DND-41 (cell line): ENCODE measurements around the gene RNF212B.

Experiments used
- ATAC-seq: fragments of 200-7000 bp; cut with Tn5 transposase; 3 replicates; pipeline ENCODE4 v1.9.1; 2021; ENCODE audit warnings: low read depth; ENCODE audit not compliant: insufficient read depth
- DNase-seq: peaks from one replicate; pipeline ENCODE4 v3.0.0-alpha.2; 2020
- H2AFZ ChIP-seq: 2 replicates; pipeline ENCODE4 v1.6.0; 2012; ENCODE audit warnings: low read depth, low read length
- H3K27ac ChIP-seq: 2 replicates; pipeline ENCODE4 v1.5.1; 2012; ENCODE audit warnings: low read length, inconsistent platforms
- H3K27me3 ChIP-seq: fragments of 200-600 bp; sonication (generic); 2 replicates; pipeline ENCODE4 v1.6.0; 2012; ENCODE audit warnings: low read length, mild to moderate bottlenecking, inconsistent platforms; ENCODE audit not compliant: insufficient read depth, poor library complexity
- H3K36me3 ChIP-seq: 2 replicates; pipeline ENCODE4 v1.5.1; 2012; ENCODE audit warnings: low read length, inconsistent platforms; ENCODE audit not compliant: insufficient read depth
- H3K4me1 ChIP-seq: 2 replicates; pipeline ENCODE4 v1.5.1; 2012; ENCODE audit warnings: mild to moderate bottlenecking, low read length; ENCODE audit not compliant: insufficient read depth
- H3K4me2 ChIP-seq: 2 replicates; pipeline ENCODE4 v1.6.0; 2012; ENCODE audit warnings: mild to moderate bottlenecking, moderate library complexity, low read length, inconsistent platforms; ENCODE audit not compliant: insufficient read depth
- H3K4me3 ChIP-seq, 2 experiments: fragments of 200-600 bp in 1 of 2; shearing (Covaris generic) in 1 of 2; 2 replicates each; pipeline ENCODE4 v1.5.1; 2012 to 2016; ENCODE audit warnings: inconsistent platforms in 2 of 2, low read length in 2 of 2, mild to moderate bottlenecking in 2 of 2, low read depth in 1 of 2, moderate library complexity in 1 of 2
- H3K79me2 ChIP-seq: 2 replicates; pipeline ENCODE4 v1.6.0; 2012; ENCODE audit warnings: low read length, inconsistent platforms; ENCODE audit not compliant: insufficient read depth
- H3K9ac ChIP-seq: 2 replicates; pipeline ENCODE4 v1.6.0; 2012; ENCODE audit warnings: low read depth, mild to moderate bottlenecking, inconsistent platforms, low read length, moderate library complexity
- H3K9me3 ChIP-seq: 2 replicates; pipeline ENCODE4 v1.5.1; 2012; ENCODE audit warnings: low read length, moderate library complexity, mild to moderate bottlenecking, inconsistent platforms; ENCODE audit not compliant: insufficient read depth, severe bottlenecking
- H4K20me1 ChIP-seq: 2 replicates; pipeline ENCODE4 v1.6.0; 2012; ENCODE audit warnings: low read length; ENCODE audit not compliant: insufficient read depth
- EZH2 ChIP-seq: IDR thresholded peaks from 3 replicates; pipeline ENCODE4 v1.6.1; 2012; ENCODE audit warnings: borderline replicate concordance, low read depth, mild to moderate bottlenecking, moderate library complexity, low read length, inconsistent platforms; ENCODE audit not compliant: severe bottlenecking
- TF ChIP-seq, protein P1 (sequence below): IDR thresholded peaks from 2 replicates; pipeline ENCODE4 v1.5.1; 2012; ENCODE audit warnings: borderline replicate concordance, low read length, moderate library complexity, mild to moderate bottlenecking; ENCODE audit not compliant: poor library complexity, severe bottlenecking; ENCODE audit errors: extremely low read depth

RNF212B gene

DNA sequence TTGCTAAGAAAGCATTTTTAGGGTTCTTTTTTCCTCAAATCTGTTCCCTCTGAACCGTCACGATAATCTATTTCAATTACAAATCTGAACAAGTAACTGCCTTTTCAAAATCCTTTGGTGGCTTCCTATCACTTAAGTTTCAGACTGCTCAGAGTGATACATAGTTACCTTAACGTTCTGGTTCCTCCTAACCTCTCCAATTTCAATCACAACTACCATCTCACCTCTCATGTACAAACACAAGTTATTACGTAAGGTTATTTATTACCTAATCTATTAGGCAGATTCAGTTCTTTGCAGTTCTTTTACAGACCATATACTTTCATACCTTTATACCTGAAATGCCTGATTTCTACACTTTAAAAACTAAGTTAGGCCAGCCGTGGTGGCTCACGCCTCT is 12.1 kb downstream of the RNF212B start:
- ATAC-seq (no peak), DNase-seq (no peak)
- H3K9ac ChIP-seq = no peak overlapping the region
- no peaks in the 10 kb centered on the region for H3K9me3 ChIP-seq
- peaks cover 21% of the 10 kb centered on the region for H3K27me3 ChIP-seq
- H3K4me2 ChIP-seq = no peak overlapping the region
- no peaks in the 10 kb centered on the region for H3K36me3 ChIP-seq
- H3K27ac ChIP-seq = no peak overlapping the region
- H4K20me1 ChIP-seq = no peaks in the 10 kb centered on the region
- TF ChIP-seq, protein P1, sequence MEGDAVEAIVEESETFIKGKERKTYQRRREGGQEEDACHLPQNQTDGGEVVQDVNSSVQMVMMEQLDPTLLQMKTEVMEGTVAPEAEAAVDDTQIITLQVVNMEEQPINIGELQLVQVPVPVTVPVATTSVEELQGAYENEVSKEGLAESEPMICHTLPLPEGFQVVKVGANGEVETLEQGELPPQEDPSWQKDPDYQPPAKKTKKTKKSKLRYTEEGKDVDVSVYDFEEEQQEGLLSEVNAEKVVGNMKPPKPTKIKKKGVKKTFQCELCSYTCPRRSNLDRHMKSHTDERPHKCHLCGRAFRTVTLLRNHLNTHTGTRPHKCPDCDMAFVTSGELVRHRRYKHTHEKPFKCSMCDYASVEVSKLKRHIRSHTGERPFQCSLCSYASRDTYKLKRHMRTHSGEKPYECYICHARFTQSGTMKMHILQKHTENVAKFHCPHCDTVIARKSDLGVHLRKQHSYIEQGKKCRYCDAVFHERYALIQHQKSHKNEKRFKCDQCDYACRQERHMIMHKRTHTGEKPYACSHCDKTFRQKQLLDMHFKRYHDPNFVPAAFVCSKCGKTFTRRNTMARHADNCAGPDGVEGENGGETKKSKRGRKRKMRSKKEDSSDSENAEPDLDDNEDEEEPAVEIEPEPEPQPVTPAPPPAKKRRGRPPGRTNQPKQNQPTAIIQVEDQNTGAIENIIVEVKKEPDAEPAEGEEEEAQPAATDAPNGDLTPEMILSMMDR = no peak
- TF ChIP-seq EZH2 = no peak
- H3K4me3 ChIP-seq = no peak overlapping the region
- H2AFZ ChIP-seq = no peak overlapping the region
- H3K4me1 ChIP-seq = no peaks in the 10 kb centered on the region
- no peaks in the 10 kb centered on the region for H3K79me2 ChIP-seq

DNA sequence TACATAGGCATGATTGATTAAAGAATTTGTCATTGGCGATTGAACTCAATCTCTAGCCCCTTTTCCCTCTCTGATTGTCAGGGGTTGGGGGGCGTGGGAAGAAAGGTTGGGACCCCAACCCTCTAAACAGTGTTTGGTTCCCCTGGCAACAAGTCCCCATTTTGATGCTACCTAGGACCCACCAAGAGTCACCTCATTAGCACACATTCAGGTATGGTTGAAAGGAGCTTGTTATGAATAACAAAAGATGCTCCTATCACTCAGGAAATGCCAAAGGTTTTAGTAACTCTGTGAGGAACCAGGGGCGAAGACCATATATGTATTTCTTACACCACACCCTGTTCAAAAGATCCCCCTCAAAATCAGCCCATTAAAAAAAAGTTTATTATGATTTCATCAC is 14.3 kb downstream of the RNF212B start:
- TF ChIP-seq, protein P1 = no peak
- no peak for TF ChIP-seq EZH2
- no peaks in the 10 kb centered on the region for H3K36me3 ChIP-seq
- H3K4me2 ChIP-seq = no peak overlapping the region
- ATAC-seq = no peak
- no peak overlapping the region for H3K9ac ChIP-seq
- no peak overlapping the region for H3K27ac ChIP-seq
- no peak overlapping the region for H2AFZ ChIP-seq
- no peaks in the 10 kb centered on the region for H4K20me1 ChIP-seq
- no peak for DNase-seq
- no peaks in the 10 kb centered on the region for H3K9me3 ChIP-seq
- peaks cover 19% of the 10 kb centered on the region for H3K27me3 ChIP-seq
- no peaks in the 10 kb centered on the region for H3K79me2 ChIP-seq
- no peak overlapping the region for H3K4me3 ChIP-seq
- H3K4me1 ChIP-seq = no peaks in the 10 kb centered on the region

- no peak for TF ChIP-seq EZH2
- TF ChIP-seq, protein P1 = no peak
- H4K20me1 ChIP-seq = no peaks in the 10 kb centered on the region
- H3K27me3 ChIP-seq = peaks cover 23% of the 10 kb centered on the region
- H3K4me2 ChIP-seq = no peak overlapping the region
- DNase-seq = no peak
- H3K36me3 ChIP-seq = no peaks in the 10 kb centered on the region
- no peak overlapping the region for H3K9ac ChIP-seq
- H3K4me3 ChIP-seq = no peak overlapping the region
- no peak overlapping the region for H3K27ac ChIP-seq
- no peaks in the 10 kb centered on the region for H3K4me1 ChIP-seq
- ATAC-seq = no peak
- H2AFZ ChIP-seq = no peak overlapping the region
- no peaks in the 10 kb centered on the region for H3K9me3 ChIP-seq
- no peaks in the 10 kb centered on the region for H3K79me2 ChIP-seq
Observed at GRCh38 chr14:23252420-23253333, 14.9 kb downstream of the RNF212B start.

- Histone ChIP-seq H3K79me2 (no peaks in the 10 kb centered on the region), H3K4me3 (no peak overlapping the region), H2AFZ (no peak overlapping the region), H3K27ac (no peak overlapping the region), H3K27me3 (peaks cover 22% of the 10 kb centered on the region), H3K4me2 (no peak overlapping the region), H4K20me1 (no peaks in the 10 kb centered on the region), H3K9ac (no peak overlapping the region), H3K36me3 (no peaks in the 10 kb centered on the region), H3K9me3 (no peaks in the 10 kb centered on the region), H3K4me1 (no peaks in the 10 kb centered on the region)
- no peak for DNase-seq
- TF ChIP-seq, protein P1 = no peak
- no peak for ATAC-seq
Observed at GRCh38 chr14:23258256-23258655, 20.5 kb downstream of the RNF212B start.
